Neural progenitor cell (in vitro differentiated cells): Measurements from ENCODE around the gene LILRB2. TPM values are rescaled to one million over a fixed set of nuclear protein-coding genes. Genes with fewer than 3 reads are reported as not detected.
"Not testable (repeated sequence)": the region's sequence is repeated elsewhere in the genome, so short reads cannot be mapped to it uniquely, and the experiment has no call there.

Experiments
- DNase-seq: peaks from one replicate; pipeline ENCODE4 v3.0.0-alpha.2; 2016; ENCODE audit warnings: low spot score
- H2AFZ ChIP-seq: fragments of 200-600 bp; sonication (generic); replicated peaks from 2 replicates; pipeline ENCODE4 v1.6.1; 2016; ENCODE audit warnings: antibody characterized with exemption
- H3F3A ChIP-seq: fragments of 200-600 bp; sonication (generic); 2 replicates; pipeline ENCODE4 v1.6.1; 2016; ENCODE audit warnings: antibody characterized with exemption, low read depth
- H3K27ac ChIP-seq: fragments of 200-600 bp; sonication (generic); 2 replicates; pipeline ENCODE4 v1.5.1; 2016; ENCODE audit warnings: mild to moderate bottlenecking
- H3K27me3 ChIP-seq: fragments of 200-600 bp; sonication (generic); 2 replicates; pipeline ENCODE4 v1.6.1; 2016; ENCODE audit warnings: mild to moderate bottlenecking, moderate library complexity
- H3K36me3 ChIP-seq: fragments of 200-600 bp; sonication (generic); 2 replicates; pipeline ENCODE4 v1.5.1; 2016
- H3K4me1 ChIP-seq: fragments of 200-600 bp; sonication (generic); 2 replicates; pipeline ENCODE4 v1.6.1; 2016; ENCODE audit warnings: mixed run types
- H3K4me2 ChIP-seq: fragments of 200-600 bp; sonication (generic); 2 replicates; pipeline ENCODE4 v1.6.1; 2016
- H3K4me3 ChIP-seq: fragments of 200-600 bp; sonication (generic); 2 replicates; pipeline ENCODE4 v1.5.1; 2016
- H3K79me2 ChIP-seq: fragments of 200-600 bp; sonication (generic); 2 replicates; pipeline ENCODE4 v1.6.1; 2016; ENCODE audit warnings: low read depth
- H3K9ac ChIP-seq: fragments of 200-600 bp; sonication (generic); 2 replicates; pipeline ENCODE4 v1.6.1; 2016
- H3K9me3 ChIP-seq: fragments of 200-600 bp; sonication (generic); 2 replicates; pipeline ENCODE4 v1.5.1; 2016; ENCODE audit warnings: low read depth
- H4K20me1 ChIP-seq: fragments of 200-600 bp; sonication (generic); 2 replicates; pipeline ENCODE4 v1.6.1; 2016; ENCODE audit warnings: low read depth
- H3K27ac Mint-ChIP-seq: 3 replicates; pipeline ENCODE4 v1.8.0; 2021; ENCODE audit warnings: mixed read lengths
- H3K27me3 Mint-ChIP-seq: 2 replicates; pipeline ENCODE4 v1.8.0; 2022; ENCODE audit warnings: low read depth, mild to moderate bottlenecking, inconsistent platforms, moderate library complexity, mixed read lengths; ENCODE audit not compliant: insufficient read depth
- H3K36me3 Mint-ChIP-seq: 3 replicates; pipeline ENCODE4 v1.8.0; 2021; ENCODE audit warnings: mixed read lengths
- H3K4me1 Mint-ChIP-seq: 3 replicates; pipeline ENCODE4 v1.8.0; 2021; ENCODE audit warnings: mixed read lengths
- H3K4me3 Mint-ChIP-seq: 3 replicates; pipeline ENCODE4 v1.8.0; 2021; ENCODE audit warnings: mild to moderate bottlenecking, moderate library complexity, mixed read lengths
- H3K9me3 Mint-ChIP-seq: 3 replicates; pipeline ENCODE4 v1.8.0; 2020; ENCODE audit warnings: mixed read lengths
- EZH2 ChIP-seq: fragments of 200-600 bp; sonication (generic); IDR thresholded peaks from 2 replicates; pipeline ENCODE4 v1.6.1; 2017; ENCODE audit warnings: antibody characterized with exemption, mild to moderate bottlenecking, moderate library complexity
- EZH2phosphoT487 ChIP-seq: fragments of 200-600 bp; sonication (generic); IDR thresholded peaks from 2 replicates; pipeline ENCODE4 v1.6.1; 2017; ENCODE audit warnings: antibody characterized with exemption
- total RNA-seq: library from RNA; depleted of rRNA; stranded (reverse); fragments of >200 nt; gene quantifications from 2 replicates; pipeline ENCODE4 v1.2.3, GENCODE V29; 2015; ENCODE audit warnings: low replicate concordance
- TF ChIP-seq, protein P1 (sequence below): fragments of 200-600 bp; sonication (generic); IDR thresholded peaks from 2 replicates; pipeline ENCODE4 v1.5.1; 2017; ENCODE audit warnings: antibody characterized with exemption, mild to moderate bottlenecking

The LILRB2 gene
- total RNA-seq, 1 donor from 2014 or later = not detected

DNA sequence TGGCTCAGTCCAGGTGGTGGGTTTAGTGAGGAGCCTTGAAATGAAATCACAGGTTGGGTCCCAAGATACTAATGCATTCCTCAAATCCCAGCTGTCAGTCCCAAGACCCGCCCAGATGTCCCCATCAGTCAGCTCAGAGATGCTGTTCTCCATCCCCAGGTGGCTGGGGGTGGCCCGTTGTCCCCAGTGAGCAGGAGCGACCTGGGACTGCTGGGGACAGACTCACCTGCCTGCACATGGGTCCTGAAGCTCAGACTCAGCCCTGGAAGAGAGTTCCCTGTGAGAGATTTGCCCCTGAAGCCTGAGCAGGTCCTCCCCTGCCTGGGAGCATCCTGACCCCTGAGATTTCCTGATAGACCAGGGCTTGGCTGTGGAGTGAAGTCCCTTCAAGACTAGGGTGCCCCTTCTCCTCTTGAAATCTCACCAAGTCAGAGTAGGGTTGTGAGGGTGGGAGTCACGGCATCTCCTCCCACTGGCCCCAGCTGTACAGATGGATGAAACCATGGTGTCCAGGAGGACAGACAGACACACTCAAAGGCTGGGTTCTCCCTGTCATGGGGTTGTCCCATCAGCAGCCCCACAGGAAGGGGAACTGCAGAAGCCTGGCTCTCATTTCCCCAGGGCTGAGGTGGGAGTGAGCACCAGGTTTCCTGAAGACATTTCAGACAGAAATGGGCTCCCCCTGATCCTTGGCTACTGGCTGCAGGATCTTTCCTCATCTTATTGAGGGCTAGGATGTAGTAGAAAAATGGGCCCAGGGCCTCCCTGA lies 17.6 kb upstream of the LILRB2 start:
- H3K9me3 Mint-ChIP-seq = peaks cover 2% of the 10 kb centered on the region
- H3K4me1 Mint-ChIP-seq = no peaks in the 10 kb centered on the region

GRCh38 chr19:54297759-54298305 lies 16.9 kb upstream of the LILRB2 start:
- TF ChIP-seq, protein P1, sequence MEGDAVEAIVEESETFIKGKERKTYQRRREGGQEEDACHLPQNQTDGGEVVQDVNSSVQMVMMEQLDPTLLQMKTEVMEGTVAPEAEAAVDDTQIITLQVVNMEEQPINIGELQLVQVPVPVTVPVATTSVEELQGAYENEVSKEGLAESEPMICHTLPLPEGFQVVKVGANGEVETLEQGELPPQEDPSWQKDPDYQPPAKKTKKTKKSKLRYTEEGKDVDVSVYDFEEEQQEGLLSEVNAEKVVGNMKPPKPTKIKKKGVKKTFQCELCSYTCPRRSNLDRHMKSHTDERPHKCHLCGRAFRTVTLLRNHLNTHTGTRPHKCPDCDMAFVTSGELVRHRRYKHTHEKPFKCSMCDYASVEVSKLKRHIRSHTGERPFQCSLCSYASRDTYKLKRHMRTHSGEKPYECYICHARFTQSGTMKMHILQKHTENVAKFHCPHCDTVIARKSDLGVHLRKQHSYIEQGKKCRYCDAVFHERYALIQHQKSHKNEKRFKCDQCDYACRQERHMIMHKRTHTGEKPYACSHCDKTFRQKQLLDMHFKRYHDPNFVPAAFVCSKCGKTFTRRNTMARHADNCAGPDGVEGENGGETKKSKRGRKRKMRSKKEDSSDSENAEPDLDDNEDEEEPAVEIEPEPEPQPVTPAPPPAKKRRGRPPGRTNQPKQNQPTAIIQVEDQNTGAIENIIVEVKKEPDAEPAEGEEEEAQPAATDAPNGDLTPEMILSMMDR = no peak
- no peak for TF ChIP-seq EZH2phosphoT487
- TF ChIP-seq EZH2 = no peak
- H3K4me1 Mint-ChIP-seq = no peaks in the 10 kb centered on the region
- no peaks in the 10 kb centered on the region for H3K36me3 Mint-ChIP-seq

More for the DNA sequence above, 17.6 kb upstream of the LILRB2 start:
- no peak overlapping the region for H3K4me3 Mint-ChIP-seq
- Histone ChIP-seq H3K79me2 (no peaks in the 10 kb centered on the region), H4K20me1 (no peaks in the 10 kb centered on the region), H3K4me2 (no peak overlapping the region), H3K4me3 (no peak overlapping the region), H3K9me3 (no peaks in the 10 kb centered on the region), H3K27me3 (peaks cover 39% of the 10 kb centered on the region), H2AFZ (no peak overlapping the region), H3K4me1 (no peaks in the 10 kb centered on the region), H3K27ac (no peak overlapping the region), H3F3A (no peaks in the 10 kb centered on the region), H3K36me3 (no peaks in the 10 kb centered on the region), H3K9ac (no peak overlapping the region)
- TF ChIP-seq EZH2 (no peak), EZH2phosphoT487 (no peak)
- TF ChIP-seq, protein P1 = no peak
- peaks cover 19% of the 10 kb centered on the region for H3K27me3 Mint-ChIP-seq
- no peak overlapping the region for H3K27ac Mint-ChIP-seq
- DNase-seq = no peak
- no peaks in the 10 kb centered on the region for H3K36me3 Mint-ChIP-seq

GRCh38 chr19:54294539-54294938 lies 13.6 kb upstream of the LILRB2 start:
- Histone ChIP-seq H3K4me1 (no peaks in the 10 kb centered on the region), H3K4me2 (no peak overlapping the region), H4K20me1 (no peaks in the 10 kb centered on the region), H3K27ac (no peak overlapping the region), H3K9me3 (no peaks in the 10 kb centered on the region), H3K4me3 (no peak overlapping the region), H3F3A (no peaks in the 10 kb centered on the region), H3K79me2 (no peaks in the 10 kb centered on the region), H3K27me3 (peaks cover 37% of the 10 kb centered on the region), H3K9ac (no peak overlapping the region), H3K36me3 (no peaks in the 10 kb centered on the region), H2AFZ (no peak overlapping the region)
- no peak for DNase-seq
- Mint-ChIP-seq H3K27ac (no peak overlapping the region), H3K9me3 (peaks cover 3% of the 10 kb centered on the region), H3K4me1 (no peaks in the 10 kb centered on the region), H3K27me3 (peaks cover 11% of the 10 kb centered on the region), H3K36me3 (no peaks in the 10 kb centered on the region), H3K4me3 (no peak overlapping the region)
- TF ChIP-seq, protein P1 = no peak
- TF ChIP-seq EZH2 = no peak
- TF ChIP-seq EZH2phosphoT487 = no peak

More at GRCh38 chr19:54297759-54298305, 16.9 kb upstream of the LILRB2 start:
- no peak overlapping the region for H3K9ac ChIP-seq
- Mint-ChIP-seq H3K27me3 (peaks cover 15% of the 10 kb centered on the region), H3K4me3 (no peak overlapping the region), H3K27ac (no peak overlapping the region), H3K9me3 (peaks cover 3% of the 10 kb centered on the region)
- no peaks in the 10 kb centered on the region for H3K36me3 ChIP-seq
- no peak overlapping the region for H3K27ac ChIP-seq
- H3K4me2 ChIP-seq = no peak overlapping the region
- peak; percentile 9 for DNase-seq
- no peak overlapping the region for H3K4me3 ChIP-seq
- no peaks in the 10 kb centered on the region for H3F3A ChIP-seq
- no peaks in the 10 kb centered on the region for H4K20me1 ChIP-seq
- no peaks in the 10 kb centered on the region for H3K4me1 ChIP-seq
- peaks cover 45% of the 10 kb centered on the region for H3K27me3 ChIP-seq
- H3K79me2 ChIP-seq = no peaks in the 10 kb centered on the region
- H2AFZ ChIP-seq = no peak overlapping the region
- H3K9me3 ChIP-seq = no peaks in the 10 kb centered on the region

DNA sequence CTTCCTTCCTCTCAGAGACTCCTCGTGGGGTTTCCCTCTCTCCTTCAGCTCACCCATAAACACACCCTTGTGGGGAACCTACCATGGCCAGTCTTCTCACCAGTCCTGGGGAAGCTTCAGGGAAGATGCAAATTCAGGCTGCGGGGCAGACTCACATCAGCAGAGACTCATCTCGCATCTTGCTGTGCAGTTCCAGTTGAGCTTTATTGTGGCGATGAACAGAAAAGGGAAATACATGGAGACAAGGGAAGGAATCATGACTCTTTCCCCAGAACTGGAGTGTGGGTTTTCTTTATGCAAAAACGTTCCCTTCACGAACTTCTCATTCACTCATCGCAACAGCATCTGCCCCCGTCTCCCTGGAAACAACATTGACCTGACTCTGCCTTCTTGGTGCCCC lies 8.2 kb upstream of the LILRB2 start:
- not testable (repeated sequence) for H3K4me3 ChIP-seq, H3K27ac ChIP-seq, H3K9me3 ChIP-seq, H3K4me2 ChIP-seq, H3K79me2 ChIP-seq, H3K27me3 Mint-ChIP-seq, DNase-seq, H3K27ac Mint-ChIP-seq, H3K36me3 Mint-ChIP-seq, H3K36me3 ChIP-seq, H3K4me3 Mint-ChIP-seq, H3F3A ChIP-seq, H3K4me1 Mint-ChIP-seq, H4K20me1 ChIP-seq, H3K9me3 Mint-ChIP-seq, H3K4me1 ChIP-seq, H3K9ac ChIP-seq, H2AFZ ChIP-seq
- H3K27me3 ChIP-seq = peaks cover 17% of the 10 kb centered on the region
